ENCODE results near the gene UBE2B.

UBE2B gene

GRCh38 chr5:134437847-134438581, 66.6 kb downstream of the UBE2B start:
- DNase-seq (ENCODE audit: low read depth): no peak

- DNase-seq (ENCODE audit: low read depth): no peak
These were observed 67.4 kb downstream of the UBE2B start for GRCh38 chr5:134438721-134439123.

GRCh38 chr5:134439210-134439654, 67.9 kb downstream of the UBE2B start:
- DNase-seq (ENCODE audit: low read depth): no peak

- DNase-seq (ENCODE audit: low read depth): no peak
These were observed 68.9 kb downstream of the UBE2B start for GRCh38 chr5:134440201-134440755.
